Thoracic aorta (tissue), 2 donors: Measurements from ENCODE around the gene PFDN1. TPM values are rescaled to one million over a fixed set of nuclear protein-coding genes. Genes with fewer than 3 reads are reported as not detected.

Source experiments
- ATAC-seq: fragments of 150-250 bp; one replicate; pipeline ENCODE4 v1.8.0; 2017; ENCODE audit warnings: low read depth; ENCODE audit not compliant: insufficient number of reproducible peaks, low FRiP score
- DNase-seq: peaks from one replicate; pipeline ENCODE4 v3.0.0-alpha.2; 2020; ENCODE audit warnings: low spot score
- H3K27ac ChIP-seq, 2 donors: fragments of 200-600 bp; sonication (generic); 1 replicate in 1 of 2; 2 replicates in 1 of 2; pipeline ENCODE4 v1.5.1; 2016; ENCODE audit warnings: mild to moderate bottlenecking in 2 of 2, moderate library complexity in 2 of 2
- H3K27me3 ChIP-seq: fragments of 200-600 bp; sonication (generic); replicated peaks from 2 replicates; pipeline ENCODE4 v1.6.0; 2016; ENCODE audit warnings: mild to moderate bottlenecking; ENCODE audit not compliant: insufficient read depth
- H3K36me3 ChIP-seq: fragments of 200-600 bp; sonication (generic); one replicate; pipeline ENCODE4 v1.5.1; 2016
- H3K4me1 ChIP-seq, 2 donors: fragments of 200-600 bp; sonication (generic); 1 replicate in 1 of 2; 2 replicates in 1 of 2; pipeline versions ENCODE4 v1.5.1 to v1.6.0; 2016; ENCODE audit warnings: low read depth in 2 of 2, mild to moderate bottlenecking in 1 of 2; ENCODE audit not compliant: control insufficient read depth in 1 of 2
- H3K4me3 ChIP-seq: fragments of 200-600 bp; sonication (generic); 2 replicates; pipeline ENCODE4 v1.5.1; 2016; ENCODE audit warnings: mild to moderate bottlenecking
- H3K9me3 ChIP-seq: fragments of 200-600 bp; sonication (generic); 2 replicates; pipeline ENCODE4 v1.5.1; 2016
- CTCF ChIP-seq: fragments of 200-600 bp; sonication (generic); IDR thresholded peaks from one replicate; pipeline ENCODE4 v1.5.1; 2019; ENCODE audit warnings: antibody characterized with exemption
- total RNA-seq, 2 donors: library from RNA; depleted of rRNA; stranded (reverse); fragments of >200 nt; gene quantifications; one replicate each; pipeline versions ENCODE4 v1.1.0 to v1.2.3, GENCODE V29; 2016

The PFDN1 gene
- total RNA-seq, 2 donors from 2014 or later, result 62.5 to 72.2 TPM

DNA sequence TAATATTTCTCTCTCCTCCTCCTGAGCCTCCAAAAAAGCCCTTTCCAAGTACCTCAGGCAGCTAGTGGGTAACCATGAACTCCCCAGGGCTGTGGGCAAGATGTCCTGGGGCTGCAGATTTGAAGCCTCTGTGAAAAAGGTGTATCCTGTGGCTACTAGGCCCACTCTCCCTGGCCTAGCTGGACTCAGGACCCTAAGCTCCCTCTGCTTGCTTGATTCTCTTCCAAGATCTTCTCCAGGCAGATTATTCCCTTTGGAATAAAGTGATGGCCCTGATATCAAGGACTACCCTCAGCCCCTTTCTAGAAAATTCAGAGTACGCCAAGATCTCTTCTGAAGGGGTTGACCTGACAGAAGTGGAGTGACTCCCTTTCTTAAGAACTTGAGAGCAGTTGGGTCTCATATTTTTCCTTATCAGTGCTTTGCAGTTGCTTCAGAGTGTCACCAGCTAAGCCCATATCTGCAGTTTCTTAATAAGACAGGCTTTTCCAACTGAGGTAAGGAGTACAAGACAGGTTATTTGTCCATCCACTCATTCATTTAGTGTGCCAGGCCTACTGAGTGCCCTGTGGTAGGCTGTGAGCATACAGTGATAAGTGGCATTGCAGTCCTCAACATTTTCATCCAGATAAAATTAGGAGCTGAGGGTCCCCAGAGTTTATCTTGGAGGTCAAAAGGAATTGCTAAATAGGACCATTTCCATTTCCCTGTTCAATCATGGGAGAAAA is 85.4 kb downstream of the PFDN1 start:
- H3K4me3 ChIP-seq, result no peak overlapping the region
- H3K4me1 ChIP-seq, result peaks cover 10 to 32% of the 10 kb centered on the region in 2 donors
- no peak for DNase-seq
- no peaks in the 10 kb centered on the region for H3K27me3 ChIP-seq
- ATAC-seq, result no peak
- no peak overlapping the region for H3K27ac ChIP-seq
- TF ChIP-seq CTCF, result no peak
- H3K36me3 ChIP-seq, result no peaks in the 10 kb centered on the region
- H3K9me3 ChIP-seq, result no peaks in the 10 kb centered on the region

- DNase-seq, result no peak
- Histone ChIP-seq H3K4me1 (peaks cover 7 to 23% of the 10 kb centered on the region in 2 donors), H3K4me3 (no peak overlapping the region), H3K27ac (no peak overlapping the region), H3K27me3 (no peaks in the 10 kb centered on the region), H3K36me3 (no peaks in the 10 kb centered on the region), H3K9me3 (no peaks in the 10 kb centered on the region)
- TF ChIP-seq CTCF, result no peak
- no peak for ATAC-seq
Observed at GRCh38 chr5:140216478-140217074, 86.3 kb downstream of the PFDN1 start.

GRCh38 chr5:140215276-140215675 is 87.6 kb downstream of the PFDN1 start:
- Histone ChIP-seq H3K4me3 (no peak overlapping the region), H3K27me3 (no peaks in the 10 kb centered on the region), H3K9me3 (no peaks in the 10 kb centered on the region), H3K27ac (no peak overlapping the region), H3K36me3 (no peaks in the 10 kb centered on the region), H3K4me1 (peaks cover 7 to 11% of the 10 kb centered on the region in 2 donors)
- DNase-seq (no peak), ATAC-seq (no peak)
- TF ChIP-seq CTCF, result no peak

DNA sequence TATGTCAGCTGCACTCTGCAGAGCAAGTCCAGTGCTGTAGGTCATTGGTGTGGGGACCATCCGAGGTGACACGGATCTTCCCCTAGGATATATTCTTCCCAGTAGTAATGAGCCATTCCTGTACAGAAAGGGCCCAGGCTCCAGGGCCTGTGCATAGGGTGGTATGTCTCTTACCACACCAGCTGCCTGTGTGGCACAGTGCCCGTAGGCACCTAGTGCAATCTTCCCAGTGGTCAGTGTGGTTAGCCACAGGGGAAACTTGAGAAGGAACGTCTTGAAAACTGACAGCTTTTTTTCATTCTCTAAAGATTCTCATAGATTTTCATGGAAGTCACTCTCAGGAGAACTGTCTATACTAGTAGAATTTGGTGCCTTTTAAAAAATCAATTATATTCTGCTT is 88.1 kb downstream of the PFDN1 start:
- Histone ChIP-seq H3K27ac (no peak overlapping the region), H3K36me3 (no peaks in the 10 kb centered on the region), H3K27me3 (no peaks in the 10 kb centered on the region), H3K4me1 (peaks cover 3 to 7% of the 10 kb centered on the region in 2 donors), H3K4me3 (no peak overlapping the region), H3K9me3 (no peaks in the 10 kb centered on the region)
- no peak for ATAC-seq
- no peak for DNase-seq
- TF ChIP-seq CTCF, result no peak

GRCh38 chr5:140213370-140213983 is 89.4 kb downstream of the PFDN1 start:
- no peak overlapping the region for H3K4me3 ChIP-seq
- no peaks in the 10 kb centered on the region for H3K9me3 ChIP-seq
- H3K27me3 ChIP-seq, result no peaks in the 10 kb centered on the region
- no peaks in the 10 kb centered on the region for H3K4me1 ChIP-seq
- H3K27ac ChIP-seq, result no peak overlapping the region
- no peaks in the 10 kb centered on the region for H3K36me3 ChIP-seq
- TF ChIP-seq CTCF, result no peak
- DNase-seq (no peak), ATAC-seq (no peak)
